Omental fat pad (tissue), 4 donors: ENCODE data around the gene FER. TPM values are rescaled to one million over a fixed set of nuclear protein-coding genes. Genes with fewer than 3 reads are reported as not detected.
"Not testable (repeated sequence)": the region's sequence is repeated elsewhere in the genome, so short reads cannot be mapped to it uniquely, and the experiment has no call there.

Source experiments
- ATAC-seq: fragments of 150-250 bp; one replicate; pipeline ENCODE4 v1.9.1; 2016; ENCODE audit warnings: mild to moderate bottlenecking, moderate library complexity; ENCODE audit not compliant: low FRiP score
- DNase-seq: peaks from one replicate; pipeline ENCODE4 v3.0.0-alpha.2; 2019; ENCODE audit warnings: low spot score
- total RNA-seq, 4 donors: library from RNA; depleted of rRNA; stranded (reverse); fragments of >200 nt; gene quantifications; one replicate each; pipeline ENCODE4 v1.1.0, GENCODE V29; 2016
- TF ChIP-seq, protein P1 (sequence below), 3 donors: fragments of 450-650 bp; IDR thresholded peaks; one replicate each; pipeline ENCODE4 v1.5.1; 2016 to 2017; ENCODE audit warnings: antibody characterized with exemption in 3 of 3, mild to moderate bottlenecking in 3 of 3, moderate library complexity in 2 of 3

The FER gene
- total RNA-seq, 4 donors from 2014 or later: 25.2 to 33.1 (median 29.5) TPM

- no peak for DNase-seq
Observed at GRCh38 chr5:109016300-109016699, 268.6 kb downstream of the FER start.

DNA sequence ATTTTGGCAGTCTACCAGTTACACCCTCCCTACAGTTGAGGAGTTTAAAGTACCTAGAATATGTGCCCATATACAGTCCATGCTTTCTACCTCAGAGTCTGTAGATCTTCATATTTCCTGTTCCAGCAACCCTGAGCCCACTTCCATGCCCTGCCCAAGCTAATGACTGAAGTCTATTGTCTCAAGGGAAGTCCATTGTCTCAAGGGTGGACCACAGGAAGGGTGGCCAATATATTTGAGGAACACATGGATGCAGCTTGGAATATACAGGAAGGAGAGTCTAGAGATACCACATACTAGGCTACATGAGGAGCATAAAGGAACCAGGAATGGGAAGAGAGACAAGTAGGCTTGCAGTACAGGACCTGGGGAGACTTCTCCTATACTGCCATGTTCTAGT, 274.4 kb downstream of the FER start:
- TF ChIP-seq, protein P1, sequence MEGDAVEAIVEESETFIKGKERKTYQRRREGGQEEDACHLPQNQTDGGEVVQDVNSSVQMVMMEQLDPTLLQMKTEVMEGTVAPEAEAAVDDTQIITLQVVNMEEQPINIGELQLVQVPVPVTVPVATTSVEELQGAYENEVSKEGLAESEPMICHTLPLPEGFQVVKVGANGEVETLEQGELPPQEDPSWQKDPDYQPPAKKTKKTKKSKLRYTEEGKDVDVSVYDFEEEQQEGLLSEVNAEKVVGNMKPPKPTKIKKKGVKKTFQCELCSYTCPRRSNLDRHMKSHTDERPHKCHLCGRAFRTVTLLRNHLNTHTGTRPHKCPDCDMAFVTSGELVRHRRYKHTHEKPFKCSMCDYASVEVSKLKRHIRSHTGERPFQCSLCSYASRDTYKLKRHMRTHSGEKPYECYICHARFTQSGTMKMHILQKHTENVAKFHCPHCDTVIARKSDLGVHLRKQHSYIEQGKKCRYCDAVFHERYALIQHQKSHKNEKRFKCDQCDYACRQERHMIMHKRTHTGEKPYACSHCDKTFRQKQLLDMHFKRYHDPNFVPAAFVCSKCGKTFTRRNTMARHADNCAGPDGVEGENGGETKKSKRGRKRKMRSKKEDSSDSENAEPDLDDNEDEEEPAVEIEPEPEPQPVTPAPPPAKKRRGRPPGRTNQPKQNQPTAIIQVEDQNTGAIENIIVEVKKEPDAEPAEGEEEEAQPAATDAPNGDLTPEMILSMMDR (IDR thresholded peaks at IDR 0.05): no peak
- ATAC-seq (no peak), DNase-seq (no peak)

More at GRCh38 chr5:109016300-109016699, 268.6 kb downstream of the FER start:
- peak; percentile 54 for ATAC-seq
- TF ChIP-seq, protein P1 (IDR thresholded peaks at IDR 0.05): no peak

GRCh38 chr5:109025729-109026128, 278.0 kb downstream of the FER start:
- DNase-seq, ATAC-seq: not testable (repeated sequence)

DNA sequence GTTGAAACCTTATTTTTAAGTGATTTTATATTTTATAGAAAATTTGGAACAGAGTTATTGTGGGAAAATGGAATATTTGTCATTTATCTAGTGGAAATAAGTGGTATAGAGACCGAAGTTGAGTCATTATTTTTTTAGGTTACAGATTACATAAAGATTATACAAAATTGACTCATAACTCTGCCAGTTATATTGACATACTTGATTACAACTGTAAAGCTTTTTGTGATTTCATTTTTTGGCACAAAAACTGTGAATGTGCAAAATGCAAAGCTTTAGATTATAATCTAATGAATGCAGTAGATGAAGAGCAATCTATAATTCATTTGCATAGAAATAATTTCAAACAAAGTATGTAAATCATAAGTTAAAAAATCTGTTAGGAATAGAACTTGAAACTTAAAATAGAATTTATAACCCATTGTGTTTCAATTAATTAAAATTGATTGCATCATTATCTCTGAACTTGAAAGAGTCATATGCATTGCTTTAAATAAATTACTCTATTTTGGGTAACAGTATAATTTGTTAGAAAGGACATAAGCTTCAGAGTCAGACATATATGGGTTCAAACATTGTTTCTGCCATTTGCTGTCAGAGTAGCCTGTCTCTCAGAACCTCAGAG, 280.4 kb downstream of the FER start:
- ATAC-seq (no peak), DNase-seq (no peak)
- TF ChIP-seq, protein P1 (IDR thresholded peaks at IDR 0.05): no peak

- TF ChIP-seq, protein P1 (IDR thresholded peaks at IDR 0.05): no peak
- ATAC-seq (no peak), DNase-seq (no peak)
Observed at GRCh38 chr5:109028608-109029299, 281.1 kb downstream of the FER start.

DNA sequence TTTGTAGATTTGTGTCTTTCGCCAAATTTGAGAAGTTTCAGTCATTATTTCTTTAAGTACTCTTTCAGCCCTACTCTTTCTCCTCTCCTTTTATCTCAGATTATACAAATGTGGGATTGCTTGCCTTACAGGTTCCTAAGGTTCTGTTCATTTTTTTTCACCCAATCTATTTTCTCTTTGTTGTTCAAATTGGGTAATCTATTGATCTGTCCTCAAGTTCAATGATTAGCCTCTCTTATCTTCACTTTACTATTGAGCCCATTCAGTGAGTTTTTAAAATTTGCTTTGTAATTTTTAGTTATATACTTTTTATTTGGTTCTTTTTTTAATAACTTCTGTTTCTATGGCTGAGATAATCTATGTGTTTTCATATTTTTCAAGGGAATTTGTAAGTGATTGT, 282.1 kb downstream of the FER start:
- DNase-seq: no peak
- TF ChIP-seq, protein P1 (IDR thresholded peaks at IDR 0.05): no peak
- no peak for ATAC-seq

DNA sequence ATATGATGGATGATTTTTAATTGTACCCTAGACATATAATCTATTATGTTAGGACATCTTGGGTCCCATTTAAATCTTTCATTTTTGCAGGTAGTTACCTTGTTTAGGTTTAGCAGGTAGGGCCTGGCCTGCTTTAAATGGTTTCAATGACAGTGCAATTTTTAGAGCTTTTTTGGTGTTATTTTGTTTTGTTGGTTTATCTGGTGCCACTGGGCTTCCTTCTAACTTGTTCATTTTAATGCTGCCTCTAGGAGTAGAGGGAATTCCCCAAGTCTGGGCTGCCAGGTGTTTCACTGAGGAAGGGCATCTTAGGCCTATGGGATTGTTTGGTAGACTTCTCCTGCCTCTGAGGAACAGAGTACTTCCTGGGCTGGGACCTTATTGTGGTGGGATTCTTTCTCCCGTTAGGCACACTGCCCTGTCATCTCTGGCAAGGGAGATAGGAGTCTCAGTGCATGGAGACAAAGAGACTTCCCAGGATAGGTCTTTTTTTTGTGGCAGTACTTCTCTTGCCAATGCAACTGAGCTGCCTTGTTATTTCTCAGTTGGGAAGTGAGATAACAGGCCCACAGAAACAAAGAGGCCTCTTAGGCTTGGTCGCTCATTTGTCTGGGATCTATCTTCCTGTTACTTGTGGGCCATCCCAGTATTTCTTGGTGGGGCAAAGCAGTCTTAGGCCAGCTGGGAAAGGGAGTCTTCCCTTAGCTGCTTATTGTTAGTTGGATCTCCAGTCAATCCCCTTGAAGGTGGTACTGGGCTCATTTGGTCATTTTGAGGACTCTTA, 282.9 kb downstream of the FER start:
- DNase-seq (no peak), ATAC-seq (no peak)
- TF ChIP-seq, protein P1 (IDR thresholded peaks at IDR 0.05): no peak
